BLaER1 (cell line): Measurements from ENCODE around the gene UFD1.

ENCODE experiments used
- H3K27ac ChIP-seq: shearing (Covaris generic); formaldehyde crosslinking; 2 replicates; pipeline ENCODE4 v1.8.1; 2022
- H3K27me3 ChIP-seq: shearing (Covaris generic); formaldehyde crosslinking; 2 replicates; pipeline ENCODE4 v1.8.1; 2022
- H3K36me3 ChIP-seq: shearing (Covaris generic); formaldehyde crosslinking; 2 replicates; pipeline ENCODE4 v1.8.1; 2022
- H3K4me1 ChIP-seq: shearing (Covaris generic); formaldehyde crosslinking; 2 replicates; pipeline ENCODE4 v1.8.1; 2022
- H3K4me2 ChIP-seq: shearing (Covaris generic); formaldehyde crosslinking; 2 replicates; pipeline ENCODE4 v1.8.1; 2022
- H3K4me3 ChIP-seq: shearing (Covaris generic); formaldehyde crosslinking; 2 replicates; pipeline ENCODE4 v1.8.1; 2022
- H3K9ac ChIP-seq: shearing (Covaris generic); formaldehyde crosslinking; 2 replicates; pipeline ENCODE4 v1.8.1; 2022
- H3K9me3 ChIP-seq: shearing (Covaris generic); formaldehyde crosslinking; 2 replicates; pipeline ENCODE4 v1.8.1; 2022
- H4K20me1 ChIP-seq: shearing (Covaris generic); formaldehyde crosslinking; 2 replicates; pipeline ENCODE4 v1.8.1; 2022
- Cebpa-rat ChIP-seq: shearing (Covaris generic); IDR thresholded peaks from 2 replicates; pipeline ENCODE4 v1.8.1; 2022

Gene UFD1

GRCh38 chr22:19477321-19478044 lies 1.5 kb downstream of the UFD1 start:
- peaks cover 50% of the 10 kb centered on the region for H3K36me3 ChIP-seq
- no peaks in the 10 kb centered on the region for H3K9me3 ChIP-seq
- TF ChIP-seq Cebpa-rat = no peak
- peak overlapping the region; percentile 86 for H3K4me3 ChIP-seq
- H3K9ac ChIP-seq = peak overlapping the region; percentile 100
- H4K20me1 ChIP-seq = peaks cover 67% of the 10 kb centered on the region
- no peak overlapping the region for H3K27ac ChIP-seq
- peak overlapping the region; percentile 86 for H3K4me2 ChIP-seq
- H3K4me1 ChIP-seq = peaks cover 43% of the 10 kb centered on the region
- no peaks in the 10 kb centered on the region for H3K27me3 ChIP-seq

- Histone ChIP-seq H3K27ac (no peak overlapping the region), H3K4me2 (no peak overlapping the region; the same call in 1 of the 2 replicates), H3K27me3 (no peaks in the 10 kb centered on the region), H3K4me1 (peaks cover 36% of the 10 kb centered on the region), H3K4me3 (no peak overlapping the region), H3K36me3 (peaks cover 53% of the 10 kb centered on the region), H4K20me1 (peaks cover 78% of the 10 kb centered on the region), H3K9me3 (no peaks in the 10 kb centered on the region), H3K9ac (peak overlapping the region; percentile 59; the same call in 1 of the 2 replicates)
- no peak for TF ChIP-seq Cebpa-rat
Observed at GRCh38 chr22:19476023-19476422, 3.0 kb downstream of the UFD1 start.

GRCh38 chr22:19473578-19473977 lies 5.4 kb downstream of the UFD1 start:
- no peak overlapping the region for H3K27ac ChIP-seq
- peaks cover 26% of the 10 kb centered on the region for H3K4me1 ChIP-seq
- no peaks in the 10 kb centered on the region for H3K27me3 ChIP-seq
- 0 out of 2 replicates have a peak overlapping the region, but pooled peaks have one; percentile 9 for H3K9ac ChIP-seq
- H3K4me3 ChIP-seq = no peak overlapping the region
- no peaks in the 10 kb centered on the region for H3K9me3 ChIP-seq
- H3K4me2 ChIP-seq = no peak overlapping the region
- no peak for TF ChIP-seq Cebpa-rat
- peaks cover 78% of the 10 kb centered on the region for H3K36me3 ChIP-seq
- H4K20me1 ChIP-seq = peaks cover 87% of the 10 kb centered on the region

GRCh38 chr22:19472233-19472632 lies 6.8 kb downstream of the UFD1 start:
- Histone ChIP-seq H3K27ac (no peak overlapping the region), H3K9me3 (no peaks in the 10 kb centered on the region), H3K4me1 (peaks cover 17% of the 10 kb centered on the region), H3K36me3 (peaks cover 91% of the 10 kb centered on the region), H3K27me3 (no peaks in the 10 kb centered on the region), H3K9ac (peak overlapping the region; percentile 9; the same call in 1 of the 2 replicates), H3K4me2 (no peak overlapping the region), H4K20me1 (peaks cover 75% of the 10 kb centered on the region), H3K4me3 (no peak overlapping the region)
- no peak for TF ChIP-seq Cebpa-rat

GRCh38 chr22:19471572-19471971 lies 7.4 kb downstream of the UFD1 start:
- Histone ChIP-seq H3K27me3 (no peaks in the 10 kb centered on the region), H4K20me1 (peaks cover 69% of the 10 kb centered on the region), H3K36me3 (peaks cover 98% of the 10 kb centered on the region), H3K9ac (no peak overlapping the region), H3K27ac (no peak overlapping the region), H3K4me2 (no peak overlapping the region), H3K9me3 (no peaks in the 10 kb centered on the region), H3K4me1 (peaks cover 10% of the 10 kb centered on the region; the same call in 1 of the 2 replicates), H3K4me3 (no peak overlapping the region)
- no peak for TF ChIP-seq Cebpa-rat

- Histone ChIP-seq H4K20me1 (peaks cover 55% of the 10 kb centered on the region), H3K4me2 (no peak overlapping the region), H3K27ac (no peak overlapping the region), H3K9ac (no peak overlapping the region), H3K4me3 (no peak overlapping the region), H3K9me3 (no peaks in the 10 kb centered on the region), H3K27me3 (no peaks in the 10 kb centered on the region), H3K4me1 (peaks cover 1% of the 10 kb centered on the region; the same call in 1 of the 2 replicates), H3K36me3 (peaks cover 100% of the 10 kb centered on the region)
- TF ChIP-seq Cebpa-rat = no peak
Observed at GRCh38 chr22:19470010-19470409, 9.0 kb downstream of the UFD1 start.

- Histone ChIP-seq H3K27ac (no peak overlapping the region), H4K20me1 (peaks cover 53% of the 10 kb centered on the region), H3K9ac (no peak overlapping the region), H3K27me3 (no peaks in the 10 kb centered on the region), H3K4me2 (no peak overlapping the region), H3K4me1 (peaks cover 7% of the 10 kb centered on the region), H3K4me3 (no peak overlapping the region), H3K36me3 (peaks cover 100% of the 10 kb centered on the region), H3K9me3 (no peaks in the 10 kb centered on the region)
- TF ChIP-seq Cebpa-rat = no peak
Observed at GRCh38 chr22:19469421-19469820, 9.6 kb downstream of the UFD1 start.

- H3K4me1 ChIP-seq = peaks cover 18% of the 10 kb centered on the region
- no peak overlapping the region for H3K27ac ChIP-seq
- no peak overlapping the region for H3K9ac ChIP-seq
- no peak overlapping the region for H3K4me3 ChIP-seq
- TF ChIP-seq Cebpa-rat = no peak
- H3K4me2 ChIP-seq = no peak overlapping the region
- H3K36me3 ChIP-seq = peaks cover 95% of the 10 kb centered on the region
- peaks cover 46% of the 10 kb centered on the region for H4K20me1 ChIP-seq
- H3K27me3 ChIP-seq = no peaks in the 10 kb centered on the region
- H3K9me3 ChIP-seq = no peaks in the 10 kb centered on the region
Observed at GRCh38 chr22:19467912-19468311, 11.1 kb downstream of the UFD1 start.

- H4K20me1 ChIP-seq = peaks cover 37% of the 10 kb centered on the region
Observed at GRCh38 chr22:19466848-19467752, 11.9 kb downstream of the UFD1 start.

More at GRCh38 chr22:19466848-19467752, 11.9 kb downstream of the UFD1 start:
- Histone ChIP-seq H3K4me2 (no peak overlapping the region), H3K27me3 (no peaks in the 10 kb centered on the region), H3K36me3 (peaks cover 94% of the 10 kb centered on the region), H3K9ac (no peak overlapping the region), H3K9me3 (no peaks in the 10 kb centered on the region), H3K4me3 (no peak overlapping the region), H3K4me1 (peaks cover 18% of the 10 kb centered on the region), H3K27ac (no peak overlapping the region)
- TF ChIP-seq Cebpa-rat = no peak
